GM12891 (cell line): ENCODE measurements around the gene STAT3.
"Not testable (repeated sequence)": the region's sequence is repeated elsewhere in the genome, so short reads cannot be mapped to it uniquely, and the experiment has no call there.

Experiments used
- DNase-seq: peaks from one replicate; pipeline ENCODE4 v3.0.0; 2011; ENCODE audit warnings: low spot score; ENCODE audit not compliant: insufficient read length
- FAIRE-seq: peaks from 2 replicates; lab custom pipeline; 2011; peaks lifted over from hg19 to GRCh38; lab: Jason Lieb, UNC
- PAX5 ChIP-seq: IDR thresholded peaks from 2 replicates; pipeline ENCODE4 v1.6.1; 2011; ENCODE audit warnings: low read length, moderate library complexity, mild to moderate bottlenecking; ENCODE audit not compliant: insufficient read depth, severe bottlenecking
- POLR2A ChIP-seq: IDR thresholded peaks from 2 replicates; pipeline ENCODE4 v1.6.1; 2011; ENCODE audit warnings: low read depth, low read length, control low read depth
- POLR2AphosphoS5 ChIP-seq: IDR thresholded peaks from 2 replicates; pipeline ENCODE4 v1.6.1; 2011; ENCODE audit warnings: low read depth, low read length, control low read depth
- POU2F2 ChIP-seq: IDR thresholded peaks from 2 replicates; pipeline ENCODE4 v1.6.1; 2011; ENCODE audit warnings: low read depth, mild to moderate bottlenecking, control low read depth, low read length, moderate library complexity
- SPI1 ChIP-seq: IDR thresholded peaks from 2 replicates; pipeline ENCODE4 v1.6.1; 2011; ENCODE audit warnings: low read depth, low read length, control low read depth
- TAF1 ChIP-seq: IDR thresholded peaks from 2 replicates; pipeline ENCODE4 v1.6.1; 2011; ENCODE audit warnings: low read depth, low read length, control low read depth

Gene STAT3

DNA sequence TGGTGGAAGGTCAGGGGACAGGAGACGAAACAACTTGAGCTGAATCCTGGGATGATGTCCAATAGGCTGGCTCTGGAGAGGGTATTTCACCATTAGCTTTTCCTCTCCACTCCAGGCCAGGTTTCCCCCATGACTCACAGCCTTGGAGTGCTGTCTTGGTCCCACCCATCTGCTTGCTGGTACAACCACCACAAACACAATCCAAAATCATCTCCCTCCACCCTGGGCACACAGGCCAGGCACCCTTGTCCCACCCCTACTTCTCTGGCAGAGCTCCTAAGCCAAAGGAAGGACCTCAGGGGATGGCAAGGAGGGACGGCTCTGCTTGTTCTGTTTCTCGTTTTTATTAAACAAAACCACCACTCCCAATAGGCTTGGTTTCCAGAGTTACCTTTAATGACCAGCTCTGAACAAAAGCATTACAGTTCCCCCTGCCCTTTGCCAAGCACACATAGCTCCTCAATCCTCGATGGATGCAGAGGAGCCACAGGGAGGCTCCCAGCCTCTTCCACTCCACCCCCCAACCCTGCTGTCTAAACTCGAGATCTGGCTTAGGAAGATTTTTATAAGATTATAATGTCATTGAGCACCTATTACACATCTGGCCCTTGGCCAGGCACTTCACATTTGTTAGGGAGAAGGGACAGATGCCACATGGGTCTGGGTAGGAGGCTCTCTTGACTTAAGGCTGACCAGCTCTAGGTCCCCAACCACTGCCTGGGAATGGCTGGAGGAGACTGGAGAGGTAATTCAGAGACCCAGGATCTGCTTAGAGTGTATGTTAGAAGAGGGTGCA lies 21.5 kb upstream of the STAT3 start:
- FAIRE-seq, result no peak
- TF ChIP-seq POLR2A, result no peak
- no peak for TF ChIP-seq SPI1
- TF ChIP-seq TAF1, result no peak
- TF ChIP-seq POU2F2, result no peak

DNA sequence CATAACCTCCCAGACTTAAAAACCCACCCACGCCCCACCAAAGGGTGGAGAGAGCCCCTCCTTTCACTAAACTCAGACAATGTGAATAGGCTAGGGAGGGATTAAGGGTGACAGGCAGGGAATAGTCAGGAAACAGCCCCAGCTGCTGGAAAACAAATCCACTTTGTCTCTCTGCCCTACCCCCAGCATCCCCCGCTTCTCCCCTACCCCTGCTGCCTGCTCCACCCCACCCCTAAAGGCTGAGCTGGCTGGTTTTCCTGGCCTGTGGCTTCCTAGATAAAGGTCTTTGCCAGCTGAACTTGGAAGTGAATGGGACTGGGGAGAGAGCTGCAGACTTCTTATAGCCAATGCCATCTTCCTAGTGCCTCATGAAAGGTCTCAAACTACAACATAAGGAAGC lies 19.8 kb upstream of the STAT3 start:
- TF ChIP-seq SPI1, result no peak
- TF ChIP-seq POLR2AphosphoS5, result no peak
- no peak for TF ChIP-seq PAX5
- no peak for TF ChIP-seq TAF1
- no peak for TF ChIP-seq POLR2A
- no peak for TF ChIP-seq POU2F2
- DNase-seq, result no peak
- no peak for FAIRE-seq

More for the DNA sequence above, 21.5 kb upstream of the STAT3 start:
- DNase-seq, result no peak

DNA sequence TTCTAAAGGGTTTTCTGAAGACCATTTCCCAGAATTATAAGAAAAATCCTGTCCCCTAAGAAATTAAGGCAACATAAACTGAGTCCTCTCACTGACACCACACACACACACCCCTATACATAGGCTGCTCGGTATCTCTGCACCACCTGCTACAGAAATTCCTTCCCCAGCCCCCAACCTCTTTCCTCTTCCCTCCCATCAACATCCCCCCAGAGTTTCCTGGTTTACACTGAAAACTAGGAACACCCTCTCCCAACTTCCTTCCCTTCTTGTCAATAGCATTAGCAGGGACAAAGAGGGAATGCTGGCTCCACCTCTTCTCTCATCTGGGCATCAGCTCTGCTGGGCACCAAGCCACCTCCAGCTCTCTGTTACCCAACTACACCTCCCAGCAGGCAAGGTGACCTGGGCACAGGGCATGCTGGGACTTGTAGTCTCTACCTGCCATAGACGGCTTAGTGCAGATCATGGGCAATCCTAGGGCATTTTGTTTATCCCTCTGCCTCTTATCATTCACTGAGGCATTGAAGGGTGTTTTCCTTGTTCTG lies 19.1 kb upstream of the STAT3 start:
- DNase-seq (peak; percentile 72), FAIRE-seq (peak; percentile 90)
- no peak for TF ChIP-seq SPI1
- no peak for TF ChIP-seq PAX5
- TF ChIP-seq TAF1, result no peak
- no peak for TF ChIP-seq POU2F2
- TF ChIP-seq POLR2A, result no peak

DNA sequence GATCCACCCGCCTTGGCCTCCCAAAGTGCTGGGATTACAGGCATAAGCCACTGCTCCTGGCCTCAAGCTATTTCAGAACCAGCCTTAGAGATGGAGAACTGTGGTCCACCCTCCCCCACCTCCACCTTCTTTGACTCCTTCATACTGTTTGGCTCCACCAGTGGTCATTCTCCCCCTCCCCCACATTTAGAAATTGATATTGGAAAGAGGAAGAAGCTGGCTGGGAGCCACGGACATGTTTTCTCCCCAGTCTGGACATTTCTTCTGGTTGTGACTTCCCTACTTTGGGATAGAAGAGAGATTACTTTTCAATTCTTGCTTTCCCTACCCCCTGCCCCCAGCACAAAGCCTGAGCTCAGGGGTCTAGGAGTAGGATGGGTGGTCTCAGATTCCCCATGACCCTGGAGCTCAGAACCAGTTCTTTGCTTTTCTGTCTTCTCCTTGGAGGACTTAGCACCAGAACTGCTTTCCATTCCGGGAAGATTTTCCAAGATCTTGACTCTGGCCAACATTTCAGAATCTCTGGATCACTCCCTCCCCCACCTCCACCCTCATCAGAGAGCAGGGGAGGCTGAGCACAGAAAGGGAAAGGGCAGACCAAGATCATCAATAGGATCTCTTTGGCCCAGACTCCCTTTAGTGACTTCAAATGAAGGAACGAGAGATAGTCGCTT lies 18.5 kb upstream of the STAT3 start:
- FAIRE-seq, result no peak
- TF ChIP-seq POLR2AphosphoS5 (no peak), PAX5 (no peak), POU2F2 (no peak), POLR2A (no peak), TAF1 (no peak), SPI1 (no peak)
- DNase-seq, result no peak

DNA sequence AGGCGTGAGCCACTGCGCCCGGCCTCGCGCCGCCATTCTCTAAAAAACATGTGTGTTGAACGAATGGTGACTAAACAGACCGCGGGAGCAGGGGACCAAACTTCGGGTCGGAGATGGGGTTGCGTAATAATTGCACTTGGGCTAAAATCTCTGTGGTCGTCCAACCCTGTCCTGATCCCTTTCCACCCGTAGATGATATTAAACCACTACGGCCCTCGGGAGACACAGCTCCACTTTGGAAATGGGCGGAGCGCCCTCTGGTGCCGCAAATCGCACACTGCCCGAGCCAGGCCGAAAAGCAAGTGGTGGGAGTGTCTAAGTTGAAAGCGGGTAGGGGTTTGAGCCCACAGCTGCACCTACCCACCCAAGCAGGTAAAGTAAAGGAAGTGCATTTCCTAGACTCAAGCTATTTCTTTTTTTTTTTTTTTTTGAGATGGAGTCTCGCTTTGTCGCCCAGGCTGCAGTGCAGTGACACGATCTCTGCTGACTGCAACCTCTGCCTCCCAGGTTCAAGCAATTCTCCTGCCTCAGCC lies 17.8 kb upstream of the STAT3 start:
- TF ChIP-seq POU2F2 (no peak), SPI1 (no peak), PAX5 (no peak), POLR2AphosphoS5 (no peak), POLR2A (no peak), TAF1 (no peak)
- DNase-seq, result peak; percentile 70
- FAIRE-seq, result peak; percentile 63

DNA sequence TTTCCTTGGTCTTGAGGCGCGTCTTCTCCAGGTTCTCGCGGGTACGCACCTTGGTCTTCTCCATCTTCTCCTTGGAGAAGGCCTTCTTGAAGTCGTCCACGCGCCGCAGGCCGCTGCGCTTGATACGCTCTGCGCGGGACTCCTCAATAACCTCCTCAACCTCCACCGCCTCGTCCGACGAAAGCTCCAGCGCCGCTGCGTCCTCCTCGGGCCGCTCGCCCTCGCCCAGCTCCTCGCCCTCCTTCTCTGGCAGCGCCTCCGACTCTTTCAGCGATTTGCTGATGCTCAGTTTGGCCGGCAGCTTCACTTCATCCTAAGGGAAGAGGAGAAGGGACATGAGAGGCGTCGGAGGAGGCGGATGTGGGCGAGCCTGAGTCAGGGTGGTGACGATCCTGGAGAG lies 16.8 kb upstream of the STAT3 start:
- no peak for TF ChIP-seq SPI1
- no peak for TF ChIP-seq POLR2A
- TF ChIP-seq POU2F2, result no peak
- no peak for TF ChIP-seq TAF1
- TF ChIP-seq PAX5, result no peak
- FAIRE-seq (no peak), DNase-seq (no peak)

DNA sequence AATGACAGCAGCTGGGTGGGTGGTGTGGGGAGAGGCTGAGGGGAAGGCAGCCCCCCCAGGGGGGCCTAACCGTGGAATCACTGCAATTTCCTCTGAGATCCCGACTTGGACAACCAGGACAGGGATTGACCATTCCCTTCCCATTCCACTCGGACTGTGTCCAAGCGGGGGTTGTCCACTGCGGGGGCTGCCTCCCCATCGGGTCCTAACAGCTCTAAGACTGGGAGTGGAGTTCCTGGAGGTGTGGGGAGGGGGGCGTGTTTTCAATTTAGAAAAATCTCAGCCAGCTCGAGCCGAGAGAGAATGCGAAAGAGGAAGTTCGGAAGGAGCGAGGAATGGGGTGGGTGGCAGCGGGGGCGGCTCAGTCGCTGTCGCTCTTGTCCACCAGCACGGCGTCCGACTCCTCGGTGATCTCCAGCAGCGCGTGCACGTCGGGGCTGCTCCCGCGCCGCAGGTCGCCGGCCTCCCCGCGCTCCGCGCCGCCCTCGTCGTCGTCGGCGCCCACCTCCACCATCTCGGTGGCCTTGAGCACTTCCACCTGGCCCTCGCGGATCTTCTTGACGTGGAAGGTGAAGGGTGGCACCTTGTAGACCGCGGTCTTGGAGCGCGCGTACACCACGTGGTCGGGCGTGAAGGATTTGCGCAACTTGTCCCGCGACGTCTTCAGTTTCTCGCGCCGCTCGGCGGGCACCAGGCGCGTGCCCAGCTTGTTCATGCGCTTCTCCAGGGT lies 16.2 kb upstream of the STAT3 start:
- TF ChIP-seq PAX5 (no peak), POLR2A (no peak), TAF1 (no peak), POU2F2 (no peak), SPI1 (no peak), POLR2AphosphoS5 (no peak)
- FAIRE-seq, result no peak
- no peak for DNase-seq

DNA sequence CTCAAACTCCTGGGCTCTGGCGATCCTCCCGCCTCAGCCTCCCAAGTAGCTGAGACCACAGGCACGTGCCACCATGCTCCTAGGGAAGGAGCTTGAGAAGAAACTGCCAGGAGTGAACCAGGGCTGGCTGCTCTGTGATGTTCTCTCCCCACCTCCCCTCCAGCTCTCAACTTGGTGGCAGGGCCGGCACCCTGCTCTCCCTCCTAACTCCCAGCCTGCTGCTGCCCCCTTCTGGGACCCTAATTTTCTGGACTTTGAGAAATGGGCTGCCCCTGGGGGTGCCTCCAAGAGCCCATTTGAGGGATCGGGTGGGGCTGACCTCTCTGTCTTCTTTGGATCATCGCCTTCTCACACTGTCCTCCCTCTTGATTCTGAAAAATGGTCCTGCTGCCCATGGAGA lies 14.9 kb upstream of the STAT3 start:
- no peak for TF ChIP-seq POLR2A
- TF ChIP-seq TAF1, result no peak
- no peak for TF ChIP-seq POU2F2
- TF ChIP-seq SPI1, result no peak
- no peak for TF ChIP-seq POLR2AphosphoS5
- TF ChIP-seq PAX5, result no peak
- DNase-seq (no peak), FAIRE-seq (no peak)

DNA sequence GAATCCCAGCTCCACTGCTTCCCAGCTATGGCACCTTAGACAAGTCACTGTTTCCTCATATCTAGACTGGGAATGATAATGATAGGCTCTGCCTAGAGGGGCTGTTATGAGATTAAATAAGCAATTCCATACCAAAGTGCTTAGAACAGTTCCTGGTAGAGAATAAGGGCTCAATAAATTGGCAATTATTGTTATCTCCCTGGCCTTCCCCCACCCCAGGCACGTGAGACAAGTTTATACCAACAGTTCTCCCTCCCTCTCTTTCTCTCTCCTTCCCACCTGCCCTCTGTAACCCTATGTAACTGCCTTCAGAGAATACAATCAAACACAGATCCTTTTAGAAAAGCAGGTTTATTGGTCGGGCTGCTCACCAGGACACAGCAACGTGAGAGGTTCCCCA lies 13.9 kb upstream of the STAT3 start:
- DNase-seq (no peak), FAIRE-seq (no peak)
- TF ChIP-seq TAF1 (no peak), POLR2AphosphoS5 (no peak), PAX5 (no peak), POU2F2 (no peak)

DNA sequence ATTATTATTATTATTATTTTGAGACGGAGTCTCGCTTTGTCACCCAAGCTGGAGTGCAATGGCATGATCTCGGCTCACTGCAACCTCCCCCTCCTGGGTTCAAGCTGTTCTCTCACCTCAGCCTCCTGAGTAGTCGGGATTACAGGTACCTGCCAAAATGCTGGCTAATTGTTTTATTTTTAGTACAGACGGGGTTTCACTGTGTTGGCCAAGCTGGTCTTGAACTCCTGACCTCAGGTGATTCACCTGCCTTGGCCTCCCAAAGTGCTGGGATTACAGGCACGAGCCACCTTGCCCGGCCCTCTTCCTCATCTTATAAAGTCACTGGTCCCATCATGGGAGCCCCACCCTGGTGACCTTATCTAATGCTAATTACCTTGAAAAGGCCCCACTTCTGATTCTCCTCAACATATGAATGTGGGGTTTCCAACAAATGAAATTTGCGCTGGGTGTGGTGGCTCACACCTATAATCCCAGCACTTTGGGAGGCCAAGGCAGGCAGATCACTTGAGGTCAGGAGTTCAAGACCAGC lies 12.7 kb upstream of the STAT3 start:
- not testable (repeated sequence) for FAIRE-seq, DNase-seq
